GM19324 (cell line): ENCODE results near the gene PSMC6.

Source experiments
- ATAC-seq: cut with Tn5 transposase; IDR thresholded peaks from one replicate; pipeline ENCODE4 v1.9.1; 2021; ENCODE audit warnings: mild to moderate bottlenecking, moderate library complexity; ENCODE audit not compliant: unreplicated experiment, low FRiP score

PSMC6 gene

GRCh38 chr14:52776816-52777215 is 69.8 kb downstream of the PSMC6 start:
- no peak for ATAC-seq
